ENCODE measurements around the gene NCS1.

The NCS1 gene

DNA sequence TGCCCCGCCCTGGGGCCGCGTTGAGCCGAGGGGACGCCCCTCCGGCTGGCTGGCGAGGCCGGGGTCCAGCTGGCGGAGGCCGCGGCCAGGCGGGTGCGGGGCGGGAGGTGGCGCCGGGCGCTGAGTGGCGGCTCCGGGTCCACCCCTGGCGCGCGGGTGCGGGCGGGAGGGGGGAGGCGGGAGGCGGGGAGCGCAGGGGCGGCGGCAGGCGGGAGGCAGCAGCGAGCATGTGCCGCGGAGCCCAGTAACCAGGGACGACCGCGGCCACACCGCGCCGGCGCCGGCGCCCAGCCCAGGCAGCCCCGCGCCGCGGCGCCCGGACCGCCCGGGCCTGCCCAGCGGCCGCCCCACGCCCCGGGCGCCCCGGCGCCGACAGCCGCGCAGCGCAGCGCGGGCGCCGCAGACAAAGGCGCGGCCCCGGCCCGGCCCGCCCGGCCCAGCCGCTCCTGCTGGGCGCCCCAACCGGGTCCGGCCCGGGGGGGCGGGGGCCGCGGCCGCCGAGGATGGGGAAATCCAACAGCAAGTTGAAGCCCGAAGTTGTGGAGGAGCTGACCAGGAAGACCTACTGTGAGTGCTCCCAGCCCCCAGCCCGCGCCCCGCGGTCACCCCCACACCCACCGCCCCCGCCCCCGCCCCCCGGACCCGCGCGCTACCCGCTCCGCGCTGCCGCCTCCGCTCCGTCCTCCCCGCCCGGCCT is at the start of gene NCS1:
Gene NCS1, plus strand, starts transcription at position 244 of the 697 bp plus-strand sequence. Its CDS starts 260 bp downstream, at position 504.
- Histone ChIP-seq H3K27me3 (ENCODE audit: control insufficient read depth, insufficient read depth, low read length) (peaks cover 13% of the 10 kb centered on the region), H3K4me3 (ENCODE audit: low read length) (no peak within 1 kb of the TSS), H3K9ac (ENCODE audit: low read length) (peak within 1 kb of the TSS; percentile 1), H3K9me3 (ENCODE audit: control insufficient read depth, low read length) (no peaks in the 10 kb centered on the region), H3K4me1 (ENCODE audit: control insufficient read depth, insufficient read depth, low read length) (no peaks in the 10 kb centered on the region), H3K36me3 (ENCODE audit: control insufficient read depth, insufficient read depth, low read length) (no peaks in the 10 kb centered on the region)

GRCh38 chr9:130122456-130122855 is 49.7 kb upstream of the NCS1 start:
- H3K4me1 ChIP-seq (ENCODE audit: control insufficient read depth, insufficient read depth, low read length): no peaks in the 10 kb centered on the region
- H3K9me3 ChIP-seq (ENCODE audit: control insufficient read depth, low read length): no peaks in the 10 kb centered on the region
- no peaks in the 10 kb centered on the region for H3K27me3 ChIP-seq (ENCODE audit: control insufficient read depth, insufficient read depth, low read length)
- H3K9ac ChIP-seq (ENCODE audit: low read length): no peak overlapping the region
- H3K4me3 ChIP-seq (ENCODE audit: low read length): no peak overlapping the region
- no peaks in the 10 kb centered on the region for H3K36me3 ChIP-seq (ENCODE audit: control insufficient read depth, insufficient read depth, low read length)

- Histone ChIP-seq H3K9me3 (ENCODE audit: control insufficient read depth, low read length) (no peaks in the 10 kb centered on the region), H3K27me3 (ENCODE audit: control insufficient read depth, insufficient read depth, low read length) (no peaks in the 10 kb centered on the region), H3K4me3 (ENCODE audit: low read length) (no peak overlapping the region), H3K36me3 (ENCODE audit: control insufficient read depth, insufficient read depth, low read length) (no peaks in the 10 kb centered on the region), H3K9ac (ENCODE audit: low read length) (no peak overlapping the region), H3K4me1 (ENCODE audit: control insufficient read depth, insufficient read depth, low read length) (no peaks in the 10 kb centered on the region)
Observed at GRCh38 chr9:130124085-130124860, 47.9 kb upstream of the NCS1 start.

DNA sequence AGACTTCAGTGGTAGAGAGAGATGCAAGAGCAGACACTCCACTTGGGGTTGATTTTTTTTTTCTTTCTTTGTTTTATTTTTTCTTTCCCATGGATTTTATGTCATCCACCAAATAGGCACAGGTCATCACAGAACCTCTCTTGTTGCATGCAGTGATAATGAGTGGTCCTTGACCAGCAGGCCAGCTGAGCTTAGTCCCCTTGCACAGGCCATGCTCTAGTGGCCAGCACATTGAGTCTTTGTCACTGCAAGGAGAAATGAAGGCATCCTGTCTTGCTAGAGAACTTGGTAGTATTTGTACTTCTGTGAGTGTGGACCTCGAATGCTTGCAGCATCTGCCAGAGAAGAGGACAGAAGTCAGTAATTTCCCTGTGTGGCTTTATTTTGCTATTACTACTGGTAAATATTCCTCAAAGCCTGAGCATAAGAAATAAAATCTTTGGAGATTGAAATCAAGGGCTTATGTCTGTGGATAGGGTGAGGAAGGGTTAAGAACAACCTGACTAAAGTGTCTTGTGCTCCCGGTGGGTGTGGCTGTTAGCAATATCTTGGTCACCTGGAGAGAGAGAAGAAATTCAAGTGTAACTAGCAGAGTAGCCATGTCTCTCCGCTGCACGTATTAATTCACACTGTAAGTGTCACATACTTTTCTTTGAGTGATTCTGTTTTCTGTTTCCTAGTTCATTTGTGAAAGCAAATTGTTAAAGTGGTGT is 45.3 kb upstream of the NCS1 start:
- Histone ChIP-seq H3K9me3 (ENCODE audit: control insufficient read depth, low read length) (no peaks in the 10 kb centered on the region), H3K9ac (ENCODE audit: low read length) (no peak overlapping the region), H3K36me3 (ENCODE audit: control insufficient read depth, insufficient read depth, low read length) (no peaks in the 10 kb centered on the region), H3K4me1 (ENCODE audit: control insufficient read depth, insufficient read depth, low read length) (no peaks in the 10 kb centered on the region), H3K4me3 (ENCODE audit: low read length) (no peak overlapping the region), H3K27me3 (ENCODE audit: control insufficient read depth, insufficient read depth, low read length) (no peaks in the 10 kb centered on the region)

DNA sequence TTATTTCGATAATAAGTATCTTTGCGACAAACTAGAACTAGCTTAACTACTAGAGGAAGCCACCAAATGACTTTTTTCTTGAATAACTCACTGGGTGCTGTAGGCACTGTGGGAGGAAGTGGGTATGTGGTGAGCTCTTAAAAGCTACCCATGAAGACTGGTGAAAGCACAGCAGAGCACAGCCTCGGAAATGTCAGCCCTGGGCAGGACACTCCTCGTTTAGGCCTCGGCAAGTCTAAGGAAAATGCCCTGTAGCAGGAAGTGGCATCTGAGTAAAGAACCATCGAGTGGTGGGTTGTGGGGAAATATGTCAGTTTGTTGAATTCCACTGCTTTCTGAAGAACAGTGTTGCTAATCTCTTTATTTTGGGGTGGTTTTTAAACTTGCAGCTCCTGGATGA is 44.0 kb upstream of the NCS1 start:
- Histone ChIP-seq H3K4me3 (ENCODE audit: low read length) (no peak overlapping the region), H3K9me3 (ENCODE audit: control insufficient read depth, low read length) (no peaks in the 10 kb centered on the region), H3K27me3 (ENCODE audit: control insufficient read depth, insufficient read depth, low read length) (no peaks in the 10 kb centered on the region), H3K36me3 (ENCODE audit: control insufficient read depth, insufficient read depth, low read length) (no peaks in the 10 kb centered on the region), H3K9ac (ENCODE audit: low read length) (no peak overlapping the region), H3K4me1 (ENCODE audit: control insufficient read depth, insufficient read depth, low read length) (no peaks in the 10 kb centered on the region)

DNA sequence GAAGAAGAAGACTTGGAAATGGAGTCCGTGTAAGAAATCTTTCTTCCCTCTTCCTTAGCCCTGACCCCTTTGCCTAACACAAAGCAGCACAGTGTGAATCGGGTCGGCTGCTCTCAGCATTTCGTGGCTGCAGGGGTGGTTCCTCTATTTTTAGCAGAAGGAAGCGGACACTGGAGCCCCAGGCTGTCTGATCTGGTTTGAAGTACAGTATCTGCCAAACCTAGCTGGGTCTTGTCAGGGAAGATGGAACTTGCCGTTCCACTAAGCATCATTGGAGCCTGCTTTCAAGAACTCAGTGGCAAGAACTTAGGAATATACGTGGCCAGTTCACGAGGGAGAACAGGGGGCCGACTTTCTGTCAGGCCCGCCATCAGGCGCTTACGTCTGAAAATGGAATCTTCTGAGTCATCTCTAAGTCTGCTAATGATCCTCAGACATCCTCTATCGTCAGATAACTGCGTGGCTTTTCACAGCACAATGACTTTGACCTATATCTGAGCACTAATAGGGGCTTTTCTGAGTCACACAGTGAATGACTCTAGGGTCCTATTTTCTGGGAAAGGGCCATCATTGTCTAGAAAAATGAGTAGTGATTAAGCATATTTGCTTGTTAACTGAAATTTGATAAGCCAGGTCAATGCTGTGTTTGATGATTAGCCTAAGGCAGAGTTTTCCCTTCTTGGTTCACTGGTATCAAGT is 43.3 kb upstream of the NCS1 start:
- Histone ChIP-seq H3K9me3 (ENCODE audit: control insufficient read depth, low read length) (no peaks in the 10 kb centered on the region), H3K4me3 (ENCODE audit: low read length) (no peak overlapping the region), H3K4me1 (ENCODE audit: control insufficient read depth, insufficient read depth, low read length) (no peaks in the 10 kb centered on the region), H3K27me3 (ENCODE audit: control insufficient read depth, insufficient read depth, low read length) (no peaks in the 10 kb centered on the region), H3K36me3 (ENCODE audit: control insufficient read depth, insufficient read depth, low read length) (no peaks in the 10 kb centered on the region), H3K9ac (ENCODE audit: low read length) (no peak overlapping the region)

- no peaks in the 10 kb centered on the region for H3K4me1 ChIP-seq (ENCODE audit: control insufficient read depth, insufficient read depth, low read length)
- no peaks in the 10 kb centered on the region for H3K9me3 ChIP-seq (ENCODE audit: control insufficient read depth, low read length)
- H3K27me3 ChIP-seq (ENCODE audit: control insufficient read depth, insufficient read depth, low read length): no peaks in the 10 kb centered on the region
- no peak overlapping the region for H3K4me3 ChIP-seq (ENCODE audit: low read length)
- H3K9ac ChIP-seq (ENCODE audit: low read length): no peak overlapping the region
- no peaks in the 10 kb centered on the region for H3K36me3 ChIP-seq (ENCODE audit: control insufficient read depth, insufficient read depth, low read length)
Observed at GRCh38 chr9:130129432-130130061, 42.7 kb upstream of the NCS1 start.

DNA sequence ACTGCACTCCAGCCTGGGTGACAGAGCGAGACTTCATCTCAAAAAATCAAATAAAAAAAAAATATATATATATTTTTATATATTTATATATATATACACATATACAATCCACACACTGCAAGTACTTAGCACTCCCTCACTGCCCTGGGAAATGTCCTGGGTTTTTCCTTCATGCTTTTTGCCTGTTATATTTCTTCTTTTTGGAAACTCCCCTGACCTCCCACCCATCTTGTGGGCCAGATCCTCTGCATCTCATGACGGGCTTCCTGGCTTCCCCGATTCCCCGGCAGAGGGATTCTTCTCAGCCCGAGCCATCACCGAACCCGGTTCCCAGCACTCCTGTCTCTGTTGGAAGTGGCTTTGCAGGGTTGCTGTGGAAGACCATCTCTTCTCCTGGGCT is 39.5 kb upstream of the NCS1 start:
- H3K9ac ChIP-seq (ENCODE audit: low read length): no peak overlapping the region
- H3K4me3 ChIP-seq (ENCODE audit: low read length): no peak overlapping the region
- no peaks in the 10 kb centered on the region for H3K27me3 ChIP-seq (ENCODE audit: control insufficient read depth, insufficient read depth, low read length)
- H3K9me3 ChIP-seq (ENCODE audit: control insufficient read depth, low read length): no peaks in the 10 kb centered on the region
- no peaks in the 10 kb centered on the region for H3K36me3 ChIP-seq (ENCODE audit: control insufficient read depth, insufficient read depth, low read length)
- H3K4me1 ChIP-seq (ENCODE audit: control insufficient read depth, insufficient read depth, low read length): no peaks in the 10 kb centered on the region

DNA sequence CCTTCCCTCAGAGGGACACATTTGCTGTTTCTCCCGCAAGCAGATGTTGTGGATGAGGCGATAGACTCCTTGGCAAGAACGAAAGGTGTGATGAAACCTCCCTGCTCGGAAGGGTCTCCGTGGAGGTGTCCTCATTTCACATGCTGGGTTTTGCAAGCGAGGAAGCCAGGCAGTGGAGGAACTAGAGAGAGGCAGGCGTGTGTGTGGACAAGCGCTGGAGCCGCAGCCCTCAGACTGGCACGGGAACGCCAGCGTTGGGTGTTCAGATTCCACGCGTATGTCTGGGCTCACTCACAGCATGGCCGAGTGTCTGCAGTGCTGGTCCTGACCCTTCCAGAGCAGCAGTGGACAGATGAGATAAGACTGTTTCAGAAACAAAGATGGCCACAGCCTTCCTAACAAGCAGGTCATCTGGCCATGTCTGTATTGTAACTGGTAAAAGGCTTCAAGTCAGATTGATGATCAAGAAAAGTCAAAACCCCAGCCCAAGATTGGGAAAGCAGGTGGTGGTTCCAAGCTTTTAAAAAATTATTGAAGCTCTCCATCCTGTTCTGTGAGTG is 35.0 kb upstream of the NCS1 start:
- H3K36me3 ChIP-seq (ENCODE audit: control insufficient read depth, insufficient read depth, low read length): no peaks in the 10 kb centered on the region
- H3K9me3 ChIP-seq (ENCODE audit: control insufficient read depth, low read length): no peaks in the 10 kb centered on the region
- peaks cover 8% of the 10 kb centered on the region for H3K4me1 ChIP-seq (ENCODE audit: control insufficient read depth, insufficient read depth, low read length)
- H3K4me3 ChIP-seq (ENCODE audit: low read length): no peak overlapping the region
- H3K9ac ChIP-seq (ENCODE audit: low read length): no peak overlapping the region
- H3K27me3 ChIP-seq (ENCODE audit: control insufficient read depth, insufficient read depth, low read length): no peaks in the 10 kb centered on the region

DNA sequence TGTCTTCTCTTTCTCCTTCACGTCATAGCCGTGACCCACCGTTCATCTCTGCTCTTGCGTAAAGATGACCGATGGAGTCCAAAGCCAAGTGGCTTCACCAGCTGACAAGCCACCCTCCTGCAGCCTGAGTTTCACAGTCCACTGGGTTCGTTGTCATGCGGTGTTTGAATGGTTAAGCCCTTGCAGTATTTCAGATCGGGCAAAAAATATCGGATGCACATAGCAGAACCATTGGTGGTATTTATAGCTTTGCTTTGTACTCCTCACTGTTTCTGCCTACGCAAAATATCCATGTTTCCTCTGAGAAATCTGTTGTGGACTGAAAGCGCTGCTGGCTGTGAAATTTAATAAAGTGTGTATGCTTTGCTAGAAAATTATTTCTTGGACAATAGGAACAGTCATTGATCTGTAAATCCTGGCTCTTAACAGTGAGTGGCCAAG is 34.5 kb upstream of the NCS1 start:
- Histone ChIP-seq H3K36me3 (ENCODE audit: control insufficient read depth, insufficient read depth, low read length) (no peaks in the 10 kb centered on the region), H3K4me1 (ENCODE audit: control insufficient read depth, insufficient read depth, low read length) (peaks cover 8% of the 10 kb centered on the region), H3K9ac (ENCODE audit: low read length) (no peak overlapping the region), H3K9me3 (ENCODE audit: control insufficient read depth, low read length) (no peaks in the 10 kb centered on the region), H3K4me3 (ENCODE audit: low read length) (no peak overlapping the region), H3K27me3 (ENCODE audit: control insufficient read depth, insufficient read depth, low read length) (peaks cover 3% of the 10 kb centered on the region)

- H3K27me3 ChIP-seq (ENCODE audit: control insufficient read depth, insufficient read depth, low read length): peaks cover 9% of the 10 kb centered on the region
- H3K36me3 ChIP-seq (ENCODE audit: control insufficient read depth, insufficient read depth, low read length): no peaks in the 10 kb centered on the region
- H3K4me3 ChIP-seq (ENCODE audit: low read length): no peak overlapping the region
- H3K4me1 ChIP-seq (ENCODE audit: control insufficient read depth, insufficient read depth, low read length): peaks cover 8% of the 10 kb centered on the region
- H3K9ac ChIP-seq (ENCODE audit: low read length): no peak overlapping the region
- no peaks in the 10 kb centered on the region for H3K9me3 ChIP-seq (ENCODE audit: control insufficient read depth, low read length)
Observed at GRCh38 chr9:130138171-130138653, 34.0 kb upstream of the NCS1 start.

Measured in mucosa of stomach (tissue), 1 donor.